ENCODE results near the gene PPARA.
"Not testable (repeated sequence)": the region's sequence is repeated elsewhere in the genome, so short reads cannot be mapped to it uniquely, and the experiment has no call there.

The PPARA gene

DNA sequence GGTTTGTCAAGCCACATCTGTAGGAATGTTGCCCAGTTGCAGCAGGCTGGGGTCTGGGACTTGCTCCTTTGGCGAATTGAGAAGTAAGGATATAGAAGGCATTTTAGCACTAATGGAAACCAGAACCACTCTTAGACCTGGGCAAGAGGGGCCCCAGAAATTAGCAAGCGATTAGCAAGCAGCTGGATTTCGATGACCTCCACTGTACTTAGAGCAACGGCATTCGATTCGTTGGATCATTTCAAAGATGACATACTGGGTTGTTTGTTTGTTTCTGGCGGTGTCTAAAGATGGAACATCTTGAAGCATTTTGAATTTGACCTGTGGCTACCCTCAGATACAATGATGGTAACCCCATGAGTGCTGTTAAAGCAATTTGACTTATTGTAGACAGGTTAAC lies 100.9 kb downstream of the PPARA start:
- no peak for DNase-seq

DNA sequence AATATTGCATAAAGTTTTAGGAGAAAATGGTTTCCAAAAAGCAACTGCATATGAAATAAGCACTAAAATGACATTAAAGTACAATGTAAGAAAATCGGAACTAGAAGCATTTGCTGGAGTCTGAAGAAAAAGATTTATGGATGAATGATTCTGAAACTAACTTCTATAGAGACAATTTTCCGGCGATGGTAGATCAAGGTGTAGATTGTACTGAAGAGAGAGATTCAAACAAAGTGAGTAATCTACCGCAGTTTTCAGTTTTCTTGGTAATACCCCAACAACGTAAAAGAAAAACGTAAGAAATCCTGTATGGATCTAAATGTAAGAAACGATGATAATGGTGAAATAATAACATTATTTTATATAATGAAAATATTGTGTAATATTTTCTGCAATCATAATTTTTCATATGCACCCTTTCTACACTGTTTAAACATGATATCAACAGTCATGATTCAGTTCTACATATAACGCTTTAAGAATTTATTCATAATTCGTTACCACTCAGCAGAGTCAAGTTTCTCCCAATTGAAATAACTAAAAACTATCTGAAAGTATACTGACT lies 101.6 kb downstream of the PPARA start:
- no peak for DNase-seq

DNA sequence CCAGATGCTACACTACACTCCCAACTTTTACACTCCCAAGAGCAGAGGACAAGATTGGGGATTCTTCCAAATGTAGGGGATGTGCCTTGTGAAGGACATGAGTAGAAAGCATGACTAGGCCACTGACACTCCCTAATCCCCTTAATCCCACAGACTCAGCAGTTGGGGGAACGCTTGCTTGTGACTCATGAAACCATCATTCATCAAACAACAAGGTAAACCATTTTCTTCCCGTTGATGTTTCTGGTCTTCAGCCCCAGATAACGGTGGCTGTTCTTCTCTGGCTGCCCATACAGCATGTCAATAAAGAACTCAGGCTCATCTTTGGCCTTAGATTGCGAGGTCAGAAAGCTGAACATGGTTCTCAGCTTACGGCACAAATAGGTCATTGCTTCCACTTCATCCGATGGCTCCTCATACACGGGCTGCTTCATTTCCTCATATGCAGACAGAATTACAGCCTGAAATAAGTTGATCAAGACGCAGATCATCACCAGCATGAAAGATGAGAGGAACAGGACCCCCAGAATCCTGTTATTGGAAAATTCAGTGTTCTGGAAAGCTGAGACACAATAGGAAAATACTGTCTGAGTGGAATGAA lies 106.1 kb downstream of the PPARA start:
- no peak for DNase-seq

DNA sequence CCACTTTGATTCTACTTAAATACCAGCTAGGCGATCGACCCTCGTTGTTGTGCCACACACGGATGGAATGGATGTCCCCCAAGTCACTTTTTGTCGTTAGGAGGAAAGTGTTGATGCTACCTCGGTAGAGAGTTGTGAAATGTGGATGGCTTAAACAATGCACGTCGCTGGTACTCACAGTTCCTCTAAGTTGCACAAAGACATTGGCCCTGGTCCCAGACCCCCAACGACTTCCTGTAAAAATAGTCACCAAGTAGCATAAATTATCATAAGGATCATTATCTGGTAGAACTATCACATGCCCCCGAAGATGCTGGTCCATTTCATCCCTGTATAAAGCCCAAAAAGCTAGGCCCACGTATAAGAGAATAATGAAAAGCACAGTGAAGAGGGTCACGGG lies 109.0 kb downstream of the PPARA start:
- DNase-seq, result no peak

GRCh38 chr22:46260038-46260437 lies 109.7 kb downstream of the PPARA start:
- DNase-seq, result no peak

DNA sequence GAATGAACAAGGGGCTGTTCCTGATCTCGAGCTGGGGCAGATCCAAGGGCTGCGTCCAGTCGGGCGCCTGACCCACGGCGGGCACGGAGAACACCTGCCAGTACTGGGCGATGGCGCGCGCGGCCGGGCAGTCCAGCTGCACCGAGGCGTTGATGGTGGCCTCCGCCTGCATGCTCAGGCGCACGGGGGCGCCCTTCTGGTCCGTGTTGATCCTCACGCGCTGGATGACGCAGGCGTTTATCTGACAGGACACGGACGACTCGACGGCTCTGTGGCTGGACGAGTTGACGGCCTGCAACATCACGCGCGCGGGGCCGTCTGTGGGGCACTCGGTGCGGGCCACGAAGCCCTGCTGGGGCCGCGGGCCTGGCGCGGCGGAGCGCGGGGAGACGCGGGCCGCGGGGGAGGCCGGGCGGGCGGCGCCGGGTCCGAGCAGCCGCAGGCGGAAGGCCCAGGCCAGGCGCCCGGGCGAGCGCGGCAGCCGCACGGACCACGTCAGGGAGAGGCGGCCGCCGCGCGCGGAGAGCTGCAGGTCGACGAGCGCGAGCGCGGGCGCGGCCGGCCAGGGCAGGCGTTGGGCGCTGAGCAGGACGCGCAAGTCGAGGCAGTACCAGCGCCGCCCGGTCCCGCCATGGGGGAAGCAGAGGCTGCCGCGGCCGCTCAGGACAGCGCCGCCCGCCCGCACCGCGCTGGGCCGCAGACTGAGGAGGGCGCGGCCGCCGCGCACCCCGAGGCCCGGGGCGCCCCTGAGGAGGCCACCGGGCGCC lies 112.3 kb downstream of the PPARA start:
- no peak for DNase-seq

GRCh38 chr22:46263216-46263590 lies 112.9 kb downstream of the PPARA start, which contains the start of gene PKDREJ:
Gene PKDREJ, minus strand, starts transcription at chr22:46263343. Its CDS starts 21 bp downstream, at chr22:46263322.
- no peak for DNase-seq

DNA sequence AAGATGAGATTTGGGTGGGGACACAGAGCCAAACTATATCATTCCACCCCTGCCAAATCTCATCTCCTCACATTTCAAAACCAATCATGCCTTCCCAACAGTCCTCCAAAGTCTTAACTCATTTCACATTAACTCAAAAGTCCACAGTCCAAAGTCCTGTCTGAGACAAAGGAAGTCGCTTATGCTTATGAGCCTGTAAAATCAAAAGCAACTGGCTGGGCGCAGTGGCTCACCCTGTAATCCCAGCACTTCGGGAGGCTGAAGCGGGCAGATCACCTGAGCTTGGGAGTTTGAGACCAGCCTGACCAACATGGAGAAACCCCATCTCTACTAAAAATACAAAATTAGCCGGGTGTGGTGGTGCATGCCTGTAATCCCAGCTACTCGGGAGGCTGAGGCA lies 114.2 kb downstream of the PPARA start:
- DNase-seq, result not testable (repeated sequence)

- DNase-seq, result not testable (repeated sequence)
Observed at GRCh38 chr22:46265627-46266026, 115.3 kb downstream of the PPARA start.

DNA sequence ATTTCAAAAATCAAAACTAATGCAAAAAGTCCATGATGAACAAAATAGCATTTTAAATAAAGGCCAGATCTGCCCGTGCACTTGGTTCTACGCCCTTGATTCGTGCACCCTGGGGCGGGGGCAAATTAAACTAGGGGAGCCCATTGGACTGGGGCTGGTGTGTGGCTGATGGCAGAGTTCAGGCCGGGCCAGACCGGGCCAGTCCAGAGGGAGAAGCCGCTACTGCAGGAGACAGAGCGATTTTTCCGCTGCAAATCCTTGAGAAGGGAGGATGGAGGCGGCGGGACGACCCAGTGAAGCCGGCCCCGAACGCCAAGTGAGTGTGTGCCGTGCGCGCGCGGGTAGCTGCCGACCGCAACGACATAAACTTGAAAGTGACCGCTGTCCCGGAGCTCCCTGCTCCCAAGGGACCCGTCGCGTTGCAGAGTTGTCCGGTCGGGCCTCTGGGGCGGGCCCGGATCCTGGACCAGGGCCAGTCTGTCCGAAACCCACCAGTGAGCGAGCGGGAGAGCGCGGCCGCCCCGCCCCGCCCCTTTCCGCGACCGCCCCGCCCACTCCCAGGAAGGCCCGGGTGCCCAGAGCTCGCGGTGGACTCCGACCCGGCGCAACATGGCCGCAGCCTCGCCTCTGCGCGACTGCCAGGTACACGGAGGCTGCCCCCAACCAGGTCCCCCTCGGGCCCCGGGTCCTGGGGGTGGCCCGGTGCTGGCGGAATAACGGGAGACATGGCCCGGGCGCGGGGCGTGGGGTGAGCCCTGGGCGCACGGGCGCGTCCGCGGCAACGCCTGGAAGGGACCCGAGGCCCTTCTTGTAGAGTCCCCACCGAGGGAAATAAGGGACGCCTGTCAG lies 117.3 kb downstream of the PPARA start, which contains the start of gene TTC38:
TTC38 (plus strand) TSS at position 578 of the 849 bp plus-strand sequence; CDS start at position 610, 32 bp downstream.
- DNase-seq, result no peak

DNA sequence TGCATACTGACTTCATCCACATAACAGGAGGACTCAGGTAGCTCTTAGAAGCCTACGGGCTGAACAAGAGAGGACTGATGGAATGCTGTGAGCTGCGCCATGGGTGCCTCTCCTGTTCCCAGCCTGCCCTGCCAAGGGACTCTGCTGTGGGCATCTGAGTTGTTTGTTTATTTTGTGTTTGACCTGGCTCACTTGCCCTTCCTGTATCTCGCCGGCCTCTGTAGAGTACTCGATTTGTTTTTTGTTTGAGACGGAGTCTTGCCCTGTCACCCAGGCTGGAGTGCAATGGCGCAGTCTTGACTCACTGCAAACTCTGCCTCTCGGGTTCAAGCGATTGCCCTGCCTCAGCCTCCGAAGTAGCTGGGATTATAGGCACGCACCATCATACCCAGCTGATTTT lies 119.2 kb downstream of the PPARA start:
- no peak for DNase-seq

DNA sequence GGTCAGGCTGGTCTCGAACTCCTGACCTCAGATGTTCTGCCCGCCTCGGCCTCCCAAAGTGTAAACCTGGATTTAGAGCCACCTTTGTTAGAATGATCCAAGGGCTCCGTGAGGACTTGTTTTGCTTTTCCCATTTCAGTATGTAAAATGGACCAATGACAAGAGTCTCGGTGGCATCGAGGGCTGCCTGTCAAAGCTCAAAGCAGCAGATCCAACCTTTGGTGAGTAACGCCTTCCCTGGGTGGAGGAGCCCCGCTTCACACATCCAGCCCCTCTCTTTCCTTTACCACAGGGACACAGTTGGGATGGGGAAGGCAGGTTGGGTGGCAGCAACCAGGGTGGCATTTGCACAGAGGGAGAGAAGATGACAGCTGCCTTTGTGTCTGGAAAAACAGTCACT lies 121.9 kb downstream of the PPARA start:
- no peak for DNase-seq

- no peak for DNase-seq
Observed at GRCh38 chr22:46272762-46273431, 122.6 kb downstream of the PPARA start.

- DNase-seq, result no peak
Observed at GRCh38 chr22:46273432-46274148, 123.3 kb downstream of the PPARA start.

GRCh38 chr22:46274381-46274780 lies 124.1 kb downstream of the PPARA start:
- no peak for DNase-seq

- no peak for DNase-seq
Observed at GRCh38 chr22:46275455-46276122, 125.3 kb downstream of the PPARA start.

- DNase-seq, result no peak
Observed at GRCh38 chr22:46276563-46276962, 126.2 kb downstream of the PPARA start.

GRCh38 chr22:46278656-46279645 lies 128.6 kb downstream of the PPARA start:
- no peak for DNase-seq

DNA sequence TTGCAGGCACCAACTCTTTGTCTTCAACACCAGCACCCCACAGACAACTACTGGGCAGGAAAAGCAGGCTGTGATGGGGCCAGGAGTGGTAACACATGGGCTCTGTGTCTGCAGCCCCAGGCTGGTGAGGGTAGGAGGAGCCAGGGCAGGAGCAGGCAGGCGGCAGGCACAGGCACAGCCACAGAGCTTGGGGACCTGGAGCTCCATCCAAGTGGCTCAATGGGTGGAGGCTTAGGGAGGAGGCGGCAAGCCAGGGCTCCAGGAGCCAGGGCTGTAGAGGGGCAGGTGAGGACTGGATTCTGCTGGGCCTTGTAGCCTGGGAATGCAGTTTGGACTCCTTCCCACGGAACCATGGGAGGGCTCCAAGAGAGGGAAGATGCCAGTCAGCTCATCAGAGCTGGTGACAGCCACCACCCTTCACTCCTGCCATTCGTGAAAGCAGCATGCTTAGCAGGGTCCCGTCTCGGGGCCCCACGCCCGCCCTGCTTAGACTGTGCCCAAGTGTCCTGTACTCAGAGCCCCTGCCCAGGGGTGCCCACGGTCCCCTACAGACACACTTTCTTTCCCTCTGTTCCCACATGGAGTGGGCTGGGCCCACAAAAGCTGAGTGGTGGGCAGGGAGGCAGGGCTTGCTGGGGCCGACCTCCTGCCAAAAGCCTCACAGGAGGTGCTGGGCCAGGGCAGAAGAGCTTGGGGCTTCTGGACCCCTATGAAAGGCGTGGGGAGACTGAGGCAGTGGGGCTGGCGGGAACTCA lies 129.9 kb downstream of the PPARA start:
- DNase-seq, result no peak

All from NCI-H187 treated with DMSO at 0.1 percent for 48 hours (cell line).